ENCODE results near the gene DARS2.
"Not testable (repeated sequence)": the region's sequence is repeated elsewhere in the genome, so short reads cannot be mapped to it uniquely, and the experiment has no call there.

The DARS2 gene

GRCh38 chr1:173881117-173881516, 56.6 kb downstream of the DARS2 start:
- DNase-seq (ENCODE audit: extremely low spot score, insufficient read length, low read depth); FAIRE-seq: not testable (repeated sequence)

GRCh38 chr1:173884701-173885100, 60.2 kb downstream of the DARS2 start:
- DNase-seq (ENCODE audit: extremely low spot score, insufficient read length, low read depth): no peak
- no peak for FAIRE-seq

GRCh38 chr1:173886746-173887611, 62.5 kb downstream of the DARS2 start:
- DNase-seq (ENCODE audit: extremely low spot score, insufficient read length, low read depth): no peak

GRCh38 chr1:173887627-173888026, 63.2 kb downstream of the DARS2 start:
- no peak for FAIRE-seq
- no peak for DNase-seq (ENCODE audit: extremely low spot score, insufficient read length, low read depth)

More at GRCh38 chr1:173886746-173887611, 62.5 kb downstream of the DARS2 start:
- no peak for FAIRE-seq

- no peak for FAIRE-seq
These were observed 64.3 kb downstream of the DARS2 start for GRCh38 chr1:173888749-173889148.

GRCh38 chr1:173889885-173890284, 65.4 kb downstream of the DARS2 start:
- FAIRE-seq (no peak), DNase-seq (ENCODE audit: extremely low spot score, insufficient read length, low read depth) (no peak)

More at GRCh38 chr1:173888749-173889148, 64.3 kb downstream of the DARS2 start:
- no peak for DNase-seq (ENCODE audit: extremely low spot score, insufficient read length, low read depth)

GRCh38 chr1:173893611-173894010, 69.1 kb downstream of the DARS2 start:
- DNase-seq (ENCODE audit: extremely low spot score, insufficient read length, low read depth): no peak
- FAIRE-seq: no peak

- DNase-seq (ENCODE audit: extremely low spot score, insufficient read length, low read depth): no peak
- FAIRE-seq: no peak
These were observed 69.7 kb downstream of the DARS2 start for GRCh38 chr1:173894189-173894588.

- no peak for FAIRE-seq
These were observed 76.0 kb downstream of the DARS2 start for GRCh38 chr1:173900427-173900826.

GRCh38 chr1:173900992-173901391, 76.5 kb downstream of the DARS2 start:
- FAIRE-seq: no peak
- DNase-seq (ENCODE audit: extremely low spot score, insufficient read length, low read depth): no peak

More at GRCh38 chr1:173900427-173900826, 76.0 kb downstream of the DARS2 start:
- DNase-seq (ENCODE audit: extremely low spot score, insufficient read length, low read depth): no peak

- no peak for FAIRE-seq
- no peak for DNase-seq (ENCODE audit: extremely low spot score, insufficient read length, low read depth)
These were observed 79.5 kb downstream of the DARS2 start for GRCh38 chr1:173903827-173904531.

Measured in GM18507 (cell line).